Measurements from ENCODE around the gene KLF13. TPM values are rescaled to one million over a fixed set of nuclear protein-coding genes. Genes with fewer than 3 reads are reported as not detected.

Gene KLF13
- total and polyA plus RNA-seq, 10 of the 15 experiments (the other 5 are each of a cell fraction or from before 2014, with no cell fraction given): 20.3 to 109 (median 51.4) TPM

- no peak for TF ChIP-seq NKRF (conservative IDR thresholded peaks at IDR 0.05)
- TF ChIP-seq BACH1 (IDR thresholded peaks at IDR 0.05; ENCODE audit: borderline replicate concordance): no peak
- no peak for TF ChIP-seq BHLHE40 (IDR thresholded peaks at IDR 0.05; ENCODE audit: borderline replicate concordance in 1 of 2, low read depth in 2 of 2, low read length in 1 of 2)
- TF ChIP-seq USF2 (IDR thresholded peaks at IDR 0.05; ENCODE audit: borderline replicate concordance, low read depth, low read length): no peak
- TF ChIP-seq TCF3 (IDR thresholded peaks at IDR 0.05; ENCODE audit: borderline replicate concordance, insufficient read depth, low read depth, low read length): no peak
- no peak for TF ChIP-seq RELA (IDR thresholded peaks at IDR 0.05; ENCODE audit: borderline replicate concordance, partially characterized antibody)
- no peak for TF ChIP-seq ZNF592 (IDR thresholded peaks at IDR 0.05)
- TF ChIP-seq SMC3 (IDR thresholded peaks at IDR 0.05; ENCODE audit: borderline replicate concordance, low read length): no peak
- TF ChIP-seq BCL11A (IDR thresholded peaks at IDR 0.05; ENCODE audit: low read depth, low read length): no peak
- no peak for TF ChIP-seq BCL3 (IDR thresholded peaks at IDR 0.05; ENCODE audit: borderline replicate concordance, insufficient read depth, low read depth, low read length, poor library complexity, severe bottlenecking)
These were observed 14.4 kb downstream of the KLF13 start (continued) for GRCh38 chr15:31341071-31341470.
